ENCODE measurements around the gene COL6A3. TPM values are rescaled to one million over a fixed set of nuclear protein-coding genes. Genes with fewer than 3 reads are reported as not detected.
A peak's percentile ranks its signal among the peaks of the same experiment; 100 is the strongest.

COL6A3 gene
- total RNA-seq, 1 donor from 2014 or later: 0.41 TPM

DNA sequence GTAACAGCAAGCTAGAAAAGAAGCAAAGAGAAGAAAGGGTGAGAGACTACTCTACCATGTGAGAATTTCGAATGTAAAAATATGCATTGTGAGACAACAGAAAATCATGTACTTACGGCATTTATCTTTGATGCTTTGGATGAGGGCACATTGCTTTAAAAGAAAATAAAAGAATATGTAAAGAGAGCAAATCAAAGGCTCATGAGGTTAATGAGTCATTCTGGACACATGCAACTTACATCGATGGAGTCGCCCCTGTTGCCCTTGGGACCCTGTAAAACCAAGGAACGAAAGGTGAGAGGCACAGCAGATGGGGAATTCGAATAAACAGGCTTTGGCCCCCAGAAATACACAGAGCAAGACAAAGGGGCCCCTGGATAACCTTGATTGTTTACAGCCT, 69.0 kb downstream of the COL6A3 start:
- no peak for TF ChIP-seq EZH2phosphoT487 (IDR thresholded peaks at IDR 0.05)
- TF ChIP-seq, protein P1, sequence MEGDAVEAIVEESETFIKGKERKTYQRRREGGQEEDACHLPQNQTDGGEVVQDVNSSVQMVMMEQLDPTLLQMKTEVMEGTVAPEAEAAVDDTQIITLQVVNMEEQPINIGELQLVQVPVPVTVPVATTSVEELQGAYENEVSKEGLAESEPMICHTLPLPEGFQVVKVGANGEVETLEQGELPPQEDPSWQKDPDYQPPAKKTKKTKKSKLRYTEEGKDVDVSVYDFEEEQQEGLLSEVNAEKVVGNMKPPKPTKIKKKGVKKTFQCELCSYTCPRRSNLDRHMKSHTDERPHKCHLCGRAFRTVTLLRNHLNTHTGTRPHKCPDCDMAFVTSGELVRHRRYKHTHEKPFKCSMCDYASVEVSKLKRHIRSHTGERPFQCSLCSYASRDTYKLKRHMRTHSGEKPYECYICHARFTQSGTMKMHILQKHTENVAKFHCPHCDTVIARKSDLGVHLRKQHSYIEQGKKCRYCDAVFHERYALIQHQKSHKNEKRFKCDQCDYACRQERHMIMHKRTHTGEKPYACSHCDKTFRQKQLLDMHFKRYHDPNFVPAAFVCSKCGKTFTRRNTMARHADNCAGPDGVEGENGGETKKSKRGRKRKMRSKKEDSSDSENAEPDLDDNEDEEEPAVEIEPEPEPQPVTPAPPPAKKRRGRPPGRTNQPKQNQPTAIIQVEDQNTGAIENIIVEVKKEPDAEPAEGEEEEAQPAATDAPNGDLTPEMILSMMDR (IDR thresholded peaks at IDR 0.05): no peak
- TF ChIP-seq EZH2 (IDR thresholded peaks at IDR 0.05): no peak
- no peak for DNase-seq (ENCODE audit: low spot score)
- no peak overlapping the region for H3K4me3 Mint-ChIP-seq

DNA sequence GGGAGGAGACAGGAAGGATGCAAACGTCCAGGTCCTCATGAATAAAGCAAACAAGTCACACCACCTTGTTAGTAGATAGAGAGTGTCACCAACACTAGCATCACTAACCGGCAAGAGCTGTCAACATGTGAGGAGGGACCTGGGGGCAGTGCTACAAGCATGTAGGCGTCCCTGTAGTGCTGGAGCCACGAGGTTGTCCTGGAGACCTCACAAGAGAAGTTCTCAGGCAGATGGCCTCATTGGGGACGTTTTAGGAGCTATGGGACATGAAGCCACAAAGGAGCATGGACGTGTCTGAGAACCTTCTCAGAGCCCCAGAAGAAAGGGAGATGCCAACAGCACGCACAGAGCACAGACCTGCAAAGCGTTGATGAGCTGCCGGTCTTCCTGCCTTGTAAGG, 70.0 kb downstream of the COL6A3 start:
- H3K27me3 Mint-ChIP-seq (ENCODE audit: insufficient read depth, low read depth): no peaks in the 10 kb centered on the region
- no peak overlapping the region for H3K9ac ChIP-seq
- no peaks in the 10 kb centered on the region for H3K27me3 ChIP-seq
- no peak overlapping the region for H3K4me3 Mint-ChIP-seq
- H3K79me2 ChIP-seq (ENCODE audit: low read depth): no peaks in the 10 kb centered on the region
- H3F3A ChIP-seq (ENCODE audit: low read depth): no peaks in the 10 kb centered on the region
- TF ChIP-seq EZH2 (IDR thresholded peaks at IDR 0.05) (no peak), EZH2phosphoT487 (IDR thresholded peaks at IDR 0.05) (no peak)
- TF ChIP-seq, protein P1 (IDR thresholded peaks at IDR 0.05): no peak
- H3K36me3 ChIP-seq: no peaks in the 10 kb centered on the region
- H4K20me1 ChIP-seq (ENCODE audit: low read depth): no peaks in the 10 kb centered on the region
- no peak overlapping the region for H2AFZ ChIP-seq (replicated peaks)
- H3K4me1 ChIP-seq: no peaks in the 10 kb centered on the region
- H3K4me3 ChIP-seq: no peak overlapping the region
- H3K9me3 Mint-ChIP-seq: no peaks in the 10 kb centered on the region
- no peak overlapping the region for H3K27ac Mint-ChIP-seq
- H3K9me3 ChIP-seq (ENCODE audit: low read depth): no peaks in the 10 kb centered on the region
- H3K4me2 ChIP-seq: no peak overlapping the region
- H3K4me1 Mint-ChIP-seq: no peaks in the 10 kb centered on the region
- no peak overlapping the region for H3K27ac ChIP-seq
- DNase-seq (ENCODE audit: low spot score): no peak
- no peaks in the 10 kb centered on the region for H3K36me3 Mint-ChIP-seq

More for the DNA sequence above, 69.0 kb downstream of the COL6A3 start:
- no peaks in the 10 kb centered on the region for H3K4me1 Mint-ChIP-seq
- Histone ChIP-seq H3F3A (ENCODE audit: low read depth) (no peaks in the 10 kb centered on the region), H3K9ac (no peak overlapping the region), H4K20me1 (ENCODE audit: low read depth) (no peaks in the 10 kb centered on the region), H3K4me3 (no peak overlapping the region), H3K9me3 (ENCODE audit: low read depth) (no peaks in the 10 kb centered on the region), H2AFZ (replicated peaks) (no peak overlapping the region), H3K36me3 (no peaks in the 10 kb centered on the region), H3K27me3 (no peaks in the 10 kb centered on the region), H3K79me2 (ENCODE audit: low read depth) (no peaks in the 10 kb centered on the region), H3K4me2 (no peak overlapping the region), H3K27ac (no peak overlapping the region), H3K4me1 (no peaks in the 10 kb centered on the region)
- no peaks in the 10 kb centered on the region for H3K27me3 Mint-ChIP-seq (ENCODE audit: insufficient read depth, low read depth)
- no peaks in the 10 kb centered on the region for H3K9me3 Mint-ChIP-seq
- no peak overlapping the region for H3K27ac Mint-ChIP-seq
- H3K36me3 Mint-ChIP-seq: no peaks in the 10 kb centered on the region

DNA sequence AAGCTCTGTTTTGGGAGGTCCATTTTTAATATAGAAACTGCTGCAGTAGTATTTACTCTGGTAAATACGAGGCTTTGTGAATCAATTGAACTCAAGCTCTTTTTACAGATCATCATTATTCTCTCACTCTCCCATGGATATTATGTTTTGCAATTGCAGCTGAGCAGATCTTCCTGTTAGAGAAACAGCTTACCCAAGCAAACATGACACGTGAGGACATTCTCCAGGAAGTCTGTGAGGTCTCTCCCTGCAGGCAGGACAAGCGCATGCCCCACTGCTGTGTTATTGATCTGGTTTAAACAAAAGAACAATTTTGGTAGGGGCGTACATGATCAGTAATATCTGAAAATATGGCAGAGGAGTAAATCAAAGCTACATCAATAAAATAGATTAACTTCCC, 72.1 kb downstream of the COL6A3 start:
- Histone ChIP-seq H4K20me1 (ENCODE audit: low read depth) (no peaks in the 10 kb centered on the region), H3K4me2 (no peak overlapping the region), H3K27me3 (no peaks in the 10 kb centered on the region), H3K9ac (no peak overlapping the region), H3K36me3 (no peaks in the 10 kb centered on the region), H3K27ac (no peak overlapping the region), H3K4me1 (no peaks in the 10 kb centered on the region), H3K9me3 (ENCODE audit: low read depth) (no peaks in the 10 kb centered on the region), H3F3A (ENCODE audit: low read depth) (no peaks in the 10 kb centered on the region), H3K4me3 (no peak overlapping the region), H3K79me2 (ENCODE audit: low read depth) (no peaks in the 10 kb centered on the region), H2AFZ (replicated peaks) (peak overlapping the region; percentile 68)
- Mint-ChIP-seq H3K36me3 (no peaks in the 10 kb centered on the region), H3K27me3 (ENCODE audit: insufficient read depth, low read depth) (no peaks in the 10 kb centered on the region), H3K4me1 (no peaks in the 10 kb centered on the region), H3K4me3 (no peak overlapping the region), H3K9me3 (no peaks in the 10 kb centered on the region), H3K27ac (no peak overlapping the region)
- DNase-seq (ENCODE audit: low spot score): no peak
- TF ChIP-seq, protein P1 (IDR thresholded peaks at IDR 0.05): no peak
- TF ChIP-seq EZH2phosphoT487 (IDR thresholded peaks at IDR 0.05): no peak
- no peak for TF ChIP-seq EZH2 (IDR thresholded peaks at IDR 0.05)

Measured in neural progenitor cell (in vitro differentiated cells).